ENCODE measurements around the gene COMT.
A peak's percentile ranks its signal among the peaks of the same experiment; 100 is the strongest.

The COMT gene

GRCh38 chr22:19955241-19956128 is 13.9 kb downstream of the COMT start:
- FAIRE-seq (no peak), DNase-seq (ENCODE audit: insufficient read length) (peak; percentile 10)
- TF ChIP-seq TAF1 (IDR thresholded peaks at IDR 0.05; ENCODE audit: borderline replicate concordance, low read depth, low read length) (no peak), POLR2AphosphoS5 (IDR thresholded peaks at IDR 0.05; ENCODE audit: low read depth, low read length) (no peak), POLR2A (IDR thresholded peaks at IDR 0.05; ENCODE audit: low read depth, low read length) (no peak)

- DNase-seq (ENCODE audit: insufficient read length): no peak
- TF ChIP-seq TAF1 (IDR thresholded peaks at IDR 0.05; ENCODE audit: borderline replicate concordance, low read depth, low read length) (no peak), POLR2AphosphoS5 (IDR thresholded peaks at IDR 0.05; ENCODE audit: low read depth, low read length) (no peak), POLR2A (IDR thresholded peaks at IDR 0.05; ENCODE audit: low read depth, low read length) (no peak)
- FAIRE-seq: no peak
Observed at GRCh38 chr22:19957445-19957844, 15.9 kb downstream of the COMT start.

GRCh38 chr22:19958083-19959042 is 16.8 kb downstream of the COMT start:
- DNase-seq (ENCODE audit: insufficient read length) (no peak), FAIRE-seq (no peak)
- TF ChIP-seq TAF1 (IDR thresholded peaks at IDR 0.05; ENCODE audit: borderline replicate concordance, low read depth, low read length) (no peak), POLR2AphosphoS5 (IDR thresholded peaks at IDR 0.05; ENCODE audit: low read depth, low read length) (no peak), POLR2A (IDR thresholded peaks at IDR 0.05; ENCODE audit: low read depth, low read length) (no peak)

GRCh38 chr22:19959043-19959586 is 17.5 kb downstream of the COMT start:
- DNase-seq (ENCODE audit: insufficient read length) (peak; percentile 5), FAIRE-seq (no peak)
- no peak for TF ChIP-seq POLR2AphosphoS5 (IDR thresholded peaks at IDR 0.05; ENCODE audit: low read depth, low read length)
- TF ChIP-seq TAF1 (IDR thresholded peaks at IDR 0.05; ENCODE audit: borderline replicate concordance, low read depth, low read length): no peak
- TF ChIP-seq POLR2A (IDR thresholded peaks at IDR 0.05; ENCODE audit: low read depth, low read length): no peak

GRCh38 chr22:19959587-19960490 is 18.3 kb downstream of the COMT start:
- no peak for FAIRE-seq
- DNase-seq (ENCODE audit: insufficient read length): peak; percentile 2

GRCh38 chr22:19960491-19961200 is 19.1 kb downstream of the COMT start:
- no peak for TF ChIP-seq POLR2A (IDR thresholded peaks at IDR 0.05; ENCODE audit: low read depth, low read length)
- DNase-seq (ENCODE audit: insufficient read length) (no peak), FAIRE-seq (no peak)

More at GRCh38 chr22:19959587-19960490, 18.3 kb downstream of the COMT start:
- TF ChIP-seq POLR2AphosphoS5 (IDR thresholded peaks at IDR 0.05; ENCODE audit: low read depth, low read length) (no peak), POLR2A (IDR thresholded peaks at IDR 0.05; ENCODE audit: low read depth, low read length) (no peak), TAF1 (IDR thresholded peaks at IDR 0.05; ENCODE audit: borderline replicate concordance, low read depth, low read length) (no peak)

- TF ChIP-seq POLR2AphosphoS5 (IDR thresholded peaks at IDR 0.05; ENCODE audit: low read depth, low read length) (no peak), POLR2A (IDR thresholded peaks at IDR 0.05; ENCODE audit: low read depth, low read length) (no peak), TAF1 (IDR thresholded peaks at IDR 0.05; ENCODE audit: borderline replicate concordance, low read depth, low read length) (no peak)
- FAIRE-seq (no peak), DNase-seq (ENCODE audit: insufficient read length) (no peak)
Observed at GRCh38 chr22:19961201-19961580, 19.6 kb downstream of the COMT start.

GRCh38 chr22:19961868-19962245 is 20.3 kb downstream of the COMT start:
- no peak for FAIRE-seq
- TF ChIP-seq TAF1 (IDR thresholded peaks at IDR 0.05; ENCODE audit: borderline replicate concordance, low read depth, low read length) (no peak), POLR2AphosphoS5 (IDR thresholded peaks at IDR 0.05; ENCODE audit: low read depth, low read length) (no peak), POLR2A (IDR thresholded peaks at IDR 0.05; ENCODE audit: low read depth, low read length) (no peak)

GRCh38 chr22:19962246-19962908 is 20.8 kb downstream of the COMT start:
- FAIRE-seq (no peak), DNase-seq (ENCODE audit: insufficient read length) (peak; percentile 78)
- TF ChIP-seq POLR2A (IDR thresholded peaks at IDR 0.05; ENCODE audit: low read depth, low read length) (no peak), TAF1 (IDR thresholded peaks at IDR 0.05; ENCODE audit: borderline replicate concordance, low read depth, low read length) (no peak), POLR2AphosphoS5 (IDR thresholded peaks at IDR 0.05; ENCODE audit: low read depth, low read length) (no peak)

More at GRCh38 chr22:19961868-19962245, 20.3 kb downstream of the COMT start:
- DNase-seq (ENCODE audit: insufficient read length): no peak

Measured in GM12892 (cell line).